Esophagus squamous epithelium (tissue), 5 donors: ENCODE data around the gene TNIK. TPM values are rescaled to one million over a fixed set of nuclear protein-coding genes. Genes with fewer than 3 reads are reported as not detected.

Experiments used
- DNase-seq: peaks from one replicate; lab custom pipeline; 2025; lab: John Stamatoyannopoulos, UW
- H3K27ac ChIP-seq, 4 donors: fragments of 200-600 bp; sonication (generic); one replicate each; pipeline ENCODE4 v1.5.1; 2016 to 2019; ENCODE audit warnings: mild to moderate bottlenecking in 1 of 4
- H3K27me3 ChIP-seq, 4 donors: fragments of 200-600 bp; sonication (generic); 1 replicate in 3 of 4; 2 replicates in 1 of 4; pipeline versions ENCODE4 v1.5.1 to v1.6.0; 2017 to 2021; ENCODE audit warnings: antibody characterized with exemption in 1 of 4
- H3K36me3 ChIP-seq, 3 donors: fragments of 200-600 bp; sonication (generic); one replicate each; pipeline ENCODE4 v1.5.1; 2016 to 2019
- H3K4me1 ChIP-seq, 3 donors: fragments of 200-600 bp; sonication (generic); one replicate each; pipeline ENCODE4 v1.5.1; 2017 to 2019
- H3K4me3 ChIP-seq, 4 donors: fragments of 200-600 bp; sonication (generic); 1 replicate in 3 of 4; 2 replicates in 1 of 4; pipeline ENCODE4 v1.5.1; 2016 to 2019; ENCODE audit warnings: mild to moderate bottlenecking in 2 of 4, moderate library complexity in 1 of 4
- H3K9me3 ChIP-seq, 3 donors: fragments of 200-600 bp; sonication (generic); one replicate each; pipeline ENCODE4 v1.5.1; 2016 to 2019
- POLR2A ChIP-seq, 4 donors: fragments of 450-650 bp; IDR thresholded peaks; one replicate each; pipeline ENCODE4 v1.6.1; 2017; ENCODE audit warnings: antibody characterized with exemption in 4 of 4, mild to moderate bottlenecking in 4 of 4, moderate library complexity in 3 of 4
- WGBS, 2 donors: methylation state at CpG; one replicate each; pipeline ENCODE4 v1.1.5; 2018; 5-methylcytosine and 5-hydroxymethylcytosine counted together
- intact Hi-C: fragments of 100-400 bp; cut with DNase I; formaldehyde crosslinking; loops from one replicate; pipeline ENCODE4 v1.15.0; 2022
- total RNA-seq, 4 donors: library from RNA; depleted of rRNA; stranded (reverse); fragments of >200 nt; gene quantifications; one replicate each; pipeline ENCODE4 v1.1.0, GENCODE V29; 2016
- TF ChIP-seq, protein P1 (sequence below), 6 experiments: fragments of 450-650 bp in 4 of 6; fragments of 200-600 bp in 2 of 6; sonication (generic) in 2 of 6; IDR thresholded peaks; one replicate each; pipeline ENCODE4 v1.5.1; 2016 to 2019; ENCODE audit warnings: antibody characterized with exemption in 6 of 6, mild to moderate bottlenecking in 4 of 6, moderate library complexity in 4 of 6
- donor health status: DM: yes; HTN: yes; CAD: no.

The TNIK gene
- total RNA-seq, 4 donors from 2014 or later = 2.2 to 11.6 (median 4.7) TPM

DNA sequence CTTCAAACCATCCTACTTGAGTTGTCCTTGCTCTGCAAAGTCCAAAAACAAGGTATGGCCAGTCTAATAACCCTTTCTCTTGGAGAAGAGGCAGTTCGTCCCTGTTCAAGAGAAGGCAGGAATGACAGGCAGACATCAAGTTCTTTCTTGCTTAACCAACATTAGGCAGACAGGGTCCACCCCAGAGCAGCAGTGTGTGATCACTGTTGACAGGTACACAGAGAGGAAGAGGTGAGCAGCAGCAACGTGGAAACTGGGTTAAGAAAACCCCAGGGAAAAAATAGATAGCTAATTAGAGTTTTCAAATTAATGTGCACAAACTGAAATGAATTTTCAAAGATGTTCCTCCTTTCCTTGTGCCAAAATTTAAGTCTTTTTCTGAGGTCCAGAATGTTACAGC lies 48.2 kb downstream of the TNIK start:
- intact Hi-C loops = no loop called here

DNA sequence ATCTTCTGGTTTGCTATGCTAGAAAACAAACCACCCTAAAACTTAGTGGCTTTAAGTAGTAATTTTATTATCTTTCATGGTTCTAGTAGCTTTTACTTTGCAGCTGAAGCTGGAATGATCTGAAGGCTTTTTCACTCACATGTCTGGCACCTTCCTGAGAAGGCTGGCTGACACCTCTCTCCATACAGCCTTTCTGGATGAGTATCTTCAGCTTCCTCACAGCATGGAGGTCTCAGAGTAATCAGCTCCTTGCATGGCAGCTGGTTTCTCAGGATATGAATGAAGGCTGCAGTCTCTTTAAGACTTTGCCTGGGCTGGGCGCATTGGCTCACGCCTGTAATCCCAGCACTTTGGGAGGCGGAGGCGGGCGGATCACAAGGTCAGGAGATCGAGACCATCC lies 50.0 kb downstream of the TNIK start:
- no peaks in the 10 kb centered on the region for H3K9me3 ChIP-seq
- H3K27ac ChIP-seq = no peak overlapping the region
- intact Hi-C loops = no loop called here
- no peak overlapping the region for H3K4me3 ChIP-seq
- H3K4me1 ChIP-seq = peaks cover 0 to 9% (median 0%) of the 10 kb centered on the region in 3 donors
- WGBS, 2 donors = 96 to 100% methylated on average over 1 to 5 of the region's 6 CpGs
- no peak for DNase-seq
- no peaks in the 10 kb centered on the region for H3K27me3 ChIP-seq
- no peaks in the 10 kb centered on the region for H3K36me3 ChIP-seq
- no peak for TF ChIP-seq POLR2A (IDR thresholded peaks at IDR 0.05)

More for the DNA sequence above, 48.2 kb downstream of the TNIK start:
- no peak for DNase-seq
- Histone ChIP-seq H3K36me3 (no peaks in the 10 kb centered on the region), H3K27ac (no peak overlapping the region), H3K27me3 (no peaks in the 10 kb centered on the region), H3K4me1 (peaks cover 0 to 16% (median 0%) of the 10 kb centered on the region in 3 donors), H3K9me3 (no peaks in the 10 kb centered on the region), H3K4me3 (no peak overlapping the region)
- no peak for TF ChIP-seq POLR2A (IDR thresholded peaks at IDR 0.05)
- TF ChIP-seq, protein P1, sequence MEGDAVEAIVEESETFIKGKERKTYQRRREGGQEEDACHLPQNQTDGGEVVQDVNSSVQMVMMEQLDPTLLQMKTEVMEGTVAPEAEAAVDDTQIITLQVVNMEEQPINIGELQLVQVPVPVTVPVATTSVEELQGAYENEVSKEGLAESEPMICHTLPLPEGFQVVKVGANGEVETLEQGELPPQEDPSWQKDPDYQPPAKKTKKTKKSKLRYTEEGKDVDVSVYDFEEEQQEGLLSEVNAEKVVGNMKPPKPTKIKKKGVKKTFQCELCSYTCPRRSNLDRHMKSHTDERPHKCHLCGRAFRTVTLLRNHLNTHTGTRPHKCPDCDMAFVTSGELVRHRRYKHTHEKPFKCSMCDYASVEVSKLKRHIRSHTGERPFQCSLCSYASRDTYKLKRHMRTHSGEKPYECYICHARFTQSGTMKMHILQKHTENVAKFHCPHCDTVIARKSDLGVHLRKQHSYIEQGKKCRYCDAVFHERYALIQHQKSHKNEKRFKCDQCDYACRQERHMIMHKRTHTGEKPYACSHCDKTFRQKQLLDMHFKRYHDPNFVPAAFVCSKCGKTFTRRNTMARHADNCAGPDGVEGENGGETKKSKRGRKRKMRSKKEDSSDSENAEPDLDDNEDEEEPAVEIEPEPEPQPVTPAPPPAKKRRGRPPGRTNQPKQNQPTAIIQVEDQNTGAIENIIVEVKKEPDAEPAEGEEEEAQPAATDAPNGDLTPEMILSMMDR (IDR thresholded peaks at IDR 0.05) = no peak
- whole genome bisulfite sequencing, 2 donors = 51 to 61% methylated on average over 2 of the region's 2 CpGs

DNA sequence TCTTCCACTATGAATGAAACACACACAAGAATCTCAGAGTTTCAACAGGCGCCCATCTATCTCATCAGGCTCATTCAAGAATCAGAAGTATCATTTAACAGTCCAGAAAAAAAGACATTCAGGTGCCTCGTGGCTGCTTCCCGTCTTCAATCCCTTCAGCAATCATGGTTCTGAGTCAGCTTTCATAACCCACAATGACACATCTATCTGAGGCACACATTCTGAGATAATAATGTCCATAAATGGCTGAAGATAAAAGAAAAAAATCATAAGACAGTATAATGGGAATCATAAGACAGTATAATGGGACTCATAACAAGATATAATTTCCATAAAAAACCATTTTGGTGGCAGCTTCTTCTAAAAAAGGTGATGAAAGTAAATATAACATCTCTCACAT lies 52.4 kb downstream of the TNIK start:
- Histone ChIP-seq H3K36me3 (no peaks in the 10 kb centered on the region), H3K4me3 (no peak overlapping the region), H3K27ac (no peak overlapping the region), H3K4me1 (peaks cover 0 to 16% (median 5%) of the 10 kb centered on the region in 3 donors), H3K27me3 (no peaks in the 10 kb centered on the region), H3K9me3 (no peaks in the 10 kb centered on the region)
- no peak for DNase-seq
- TF ChIP-seq, protein P1 (IDR thresholded peaks at IDR 0.05) = no peak
- TF ChIP-seq POLR2A (IDR thresholded peaks at IDR 0.05) = no peak
- 66 to 67% methylated on average over 3 of the region's 3 CpGs for WGBS, 2 donors
- intact Hi-C loops = no loop called here

DNA sequence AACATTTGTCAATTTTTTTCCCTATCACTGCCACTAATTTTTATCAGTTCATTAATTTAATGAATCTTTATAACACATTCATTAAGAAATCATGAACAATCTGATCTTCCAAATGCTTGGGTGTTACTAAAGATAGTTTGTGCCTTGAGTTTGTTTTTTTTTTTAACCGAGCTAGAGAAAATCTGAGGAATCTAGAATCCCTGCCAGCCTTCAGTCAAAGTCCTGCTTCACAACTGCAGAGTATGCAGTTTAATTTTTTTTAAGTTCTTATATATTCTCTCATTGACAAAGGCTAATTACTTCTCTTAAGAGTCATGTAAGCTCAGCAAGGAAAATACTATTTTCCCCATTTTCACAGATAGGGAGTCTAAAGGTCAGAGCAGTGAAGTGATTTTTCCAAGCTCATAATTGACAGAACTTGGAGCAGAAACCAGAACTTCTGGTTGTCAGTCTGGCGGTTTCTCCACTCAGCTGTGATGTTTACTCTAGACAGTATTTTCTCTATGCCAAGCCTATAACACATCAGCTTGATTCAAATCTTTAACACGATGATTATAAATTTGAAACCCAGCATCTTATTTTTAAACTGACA lies 55.7 kb downstream of the TNIK start:
- H3K27ac ChIP-seq = no peak overlapping the region
- intact Hi-C loops = no loop called here
- H3K27me3 ChIP-seq = no peaks in the 10 kb centered on the region

DNA sequence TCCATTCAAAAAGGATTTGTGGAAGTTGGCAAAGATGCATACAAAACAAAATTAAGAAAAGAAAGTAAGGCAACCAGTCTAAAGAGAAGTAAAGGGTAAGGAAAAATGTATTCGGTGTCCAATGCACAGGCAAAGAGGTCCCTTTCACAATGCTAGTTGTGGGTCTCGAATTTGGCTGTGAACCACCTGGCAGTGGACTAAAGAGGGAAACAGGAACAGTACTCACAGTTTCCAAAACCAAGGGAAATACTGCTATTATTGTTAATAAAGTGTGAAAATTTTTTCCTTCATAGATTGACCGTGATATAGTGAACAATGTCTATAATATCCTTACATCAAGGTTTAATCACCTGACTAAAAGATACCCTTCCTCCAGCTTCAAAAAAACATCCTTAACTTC lies 57.9 kb downstream of the TNIK start:
- 80 to 86% methylated on average over 3 of the region's 3 CpGs for WGBS, 2 donors
- H3K4me1 ChIP-seq = peaks cover 0 to 16% (median 5%) of the 10 kb centered on the region in 3 donors
- intact Hi-C loops = no loop called here
- H3K9me3 ChIP-seq = no peaks in the 10 kb centered on the region
- no peak for TF ChIP-seq POLR2A (IDR thresholded peaks at IDR 0.05)
- TF ChIP-seq, protein P1 (IDR thresholded peaks at IDR 0.05) = no peak
- H3K36me3 ChIP-seq = no peaks in the 10 kb centered on the region
- no peaks in the 10 kb centered on the region for H3K27me3 ChIP-seq
- no peak for DNase-seq
- H3K27ac ChIP-seq = no peak overlapping the region
- no peak overlapping the region for H3K4me3 ChIP-seq

More for the DNA sequence above, 55.7 kb downstream of the TNIK start:
- no peaks in the 10 kb centered on the region for H3K36me3 ChIP-seq
- H3K9me3 ChIP-seq = no peaks in the 10 kb centered on the region
- 23 to 37% methylated on average over 3 of the region's 3 CpGs for WGBS, 2 donors
- DNase-seq = no peak
- H3K4me3 ChIP-seq = no peak overlapping the region
- TF ChIP-seq, protein P1 (IDR thresholded peaks at IDR 0.05) = no peak
- no peak for TF ChIP-seq POLR2A (IDR thresholded peaks at IDR 0.05)
- H3K4me1 ChIP-seq = peaks cover 0 to 16% (median 5%) of the 10 kb centered on the region in 3 donors
